Neural progenitor cell (in vitro differentiated cells): ENCODE measurements around the gene POFUT2. TPM values are rescaled to one million over a fixed set of nuclear protein-coding genes. Genes with fewer than 3 reads are reported as not detected.

Experiments used
- DNase-seq: peaks from one replicate; pipeline ENCODE4 v3.0.0-alpha.2; 2016; ENCODE audit warnings: low spot score
- H2AFZ ChIP-seq: fragments of 200-600 bp; sonication (generic); replicated peaks from 2 replicates; pipeline ENCODE4 v1.6.1; 2016; ENCODE audit warnings: antibody characterized with exemption
- H3F3A ChIP-seq: fragments of 200-600 bp; sonication (generic); 2 replicates; pipeline ENCODE4 v1.6.1; 2016; ENCODE audit warnings: antibody characterized with exemption, low read depth
- H3K27ac ChIP-seq: fragments of 200-600 bp; sonication (generic); 2 replicates; pipeline ENCODE4 v1.5.1; 2016; ENCODE audit warnings: mild to moderate bottlenecking
- H3K27me3 ChIP-seq: fragments of 200-600 bp; sonication (generic); 2 replicates; pipeline ENCODE4 v1.6.1; 2016; ENCODE audit warnings: mild to moderate bottlenecking, moderate library complexity
- H3K36me3 ChIP-seq: fragments of 200-600 bp; sonication (generic); 2 replicates; pipeline ENCODE4 v1.5.1; 2016
- H3K4me1 ChIP-seq: fragments of 200-600 bp; sonication (generic); 2 replicates; pipeline ENCODE4 v1.6.1; 2016; ENCODE audit warnings: mixed run types
- H3K4me2 ChIP-seq: fragments of 200-600 bp; sonication (generic); 2 replicates; pipeline ENCODE4 v1.6.1; 2016
- H3K4me3 ChIP-seq: fragments of 200-600 bp; sonication (generic); 2 replicates; pipeline ENCODE4 v1.5.1; 2016
- H3K79me2 ChIP-seq: fragments of 200-600 bp; sonication (generic); 2 replicates; pipeline ENCODE4 v1.6.1; 2016; ENCODE audit warnings: low read depth
- H3K9ac ChIP-seq: fragments of 200-600 bp; sonication (generic); 2 replicates; pipeline ENCODE4 v1.6.1; 2016
- H3K9me3 ChIP-seq: fragments of 200-600 bp; sonication (generic); 2 replicates; pipeline ENCODE4 v1.5.1; 2016; ENCODE audit warnings: low read depth
- H4K20me1 ChIP-seq: fragments of 200-600 bp; sonication (generic); 2 replicates; pipeline ENCODE4 v1.6.1; 2016; ENCODE audit warnings: low read depth
- H3K27ac Mint-ChIP-seq: 3 replicates; pipeline ENCODE4 v1.8.0; 2021; ENCODE audit warnings: mixed read lengths
- H3K27me3 Mint-ChIP-seq: 2 replicates; pipeline ENCODE4 v1.8.0; 2022; ENCODE audit warnings: low read depth, mild to moderate bottlenecking, inconsistent platforms, moderate library complexity, mixed read lengths; ENCODE audit not compliant: insufficient read depth
- H3K36me3 Mint-ChIP-seq: 3 replicates; pipeline ENCODE4 v1.8.0; 2021; ENCODE audit warnings: mixed read lengths
- H3K4me1 Mint-ChIP-seq: 3 replicates; pipeline ENCODE4 v1.8.0; 2021; ENCODE audit warnings: mixed read lengths
- H3K4me3 Mint-ChIP-seq: 3 replicates; pipeline ENCODE4 v1.8.0; 2021; ENCODE audit warnings: mild to moderate bottlenecking, moderate library complexity, mixed read lengths
- H3K9me3 Mint-ChIP-seq: 3 replicates; pipeline ENCODE4 v1.8.0; 2020; ENCODE audit warnings: mixed read lengths
- EZH2 ChIP-seq: fragments of 200-600 bp; sonication (generic); IDR thresholded peaks from 2 replicates; pipeline ENCODE4 v1.6.1; 2017; ENCODE audit warnings: antibody characterized with exemption, mild to moderate bottlenecking, moderate library complexity
- EZH2phosphoT487 ChIP-seq: fragments of 200-600 bp; sonication (generic); IDR thresholded peaks from 2 replicates; pipeline ENCODE4 v1.6.1; 2017; ENCODE audit warnings: antibody characterized with exemption
- total RNA-seq: library from RNA; depleted of rRNA; stranded (reverse); fragments of >200 nt; gene quantifications from 2 replicates; pipeline ENCODE4 v1.2.3, GENCODE V29; 2015; ENCODE audit warnings: low replicate concordance
- TF ChIP-seq, protein P1 (sequence below): fragments of 200-600 bp; sonication (generic); IDR thresholded peaks from 2 replicates; pipeline ENCODE4 v1.5.1; 2017; ENCODE audit warnings: antibody characterized with exemption, mild to moderate bottlenecking

POFUT2 gene
- total RNA-seq, 1 donor from 2014 or later: 28.5 TPM

DNA sequence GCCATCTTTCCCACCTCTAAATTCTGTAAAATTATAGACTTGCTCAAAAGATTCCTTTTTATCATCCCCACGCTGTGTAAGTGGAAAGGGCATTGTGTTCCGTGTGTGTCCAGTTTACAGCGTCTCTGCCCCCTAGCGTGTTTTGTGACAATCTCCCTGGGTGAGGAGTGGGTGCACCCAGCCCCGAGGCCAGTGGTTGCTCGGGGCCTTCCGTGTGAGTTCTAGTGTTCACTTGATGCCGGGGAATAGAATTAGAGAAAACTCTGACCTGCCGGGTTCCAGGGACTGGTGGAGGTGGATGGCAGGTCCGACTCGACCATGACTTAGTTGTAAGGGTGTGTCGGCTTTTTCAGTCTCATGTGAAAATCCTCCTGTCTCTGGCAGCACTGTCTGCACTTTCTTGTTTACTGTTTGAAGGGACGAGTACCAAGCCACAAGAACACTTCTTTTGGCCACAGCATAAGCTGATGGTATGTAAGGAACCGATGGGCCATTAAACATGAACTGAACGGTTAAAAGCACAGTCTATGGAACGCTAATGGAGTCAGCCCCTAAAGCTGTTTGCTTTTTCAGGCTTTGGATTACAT, 61.9 kb downstream of the POFUT2 start:
- H3K27ac ChIP-seq: no peak overlapping the region
- H3K9me3 ChIP-seq: no peaks in the 10 kb centered on the region
- H4K20me1 ChIP-seq: no peaks in the 10 kb centered on the region
- no peak for DNase-seq
- Mint-ChIP-seq H3K27me3 (peaks cover 4% of the 10 kb centered on the region), H3K4me3 (no peak overlapping the region), H3K27ac (no peak overlapping the region), H3K36me3 (peaks cover 3% of the 10 kb centered on the region), H3K4me1 (peaks cover 7% of the 10 kb centered on the region), H3K9me3 (no peaks in the 10 kb centered on the region)
- no peaks in the 10 kb centered on the region for H3K27me3 ChIP-seq
- no peaks in the 10 kb centered on the region for H3K36me3 ChIP-seq
- no peak overlapping the region for H3K4me3 ChIP-seq
- no peaks in the 10 kb centered on the region for H3K4me1 ChIP-seq
- no peak overlapping the region for H3K9ac ChIP-seq
- no peak overlapping the region for H2AFZ ChIP-seq
- no peak overlapping the region for H3K4me2 ChIP-seq
- no peaks in the 10 kb centered on the region for H3K79me2 ChIP-seq
- H3F3A ChIP-seq: peaks cover 3% of the 10 kb centered on the region
- TF ChIP-seq EZH2phosphoT487: no peak
- TF ChIP-seq EZH2: no peak
- TF ChIP-seq, protein P1, sequence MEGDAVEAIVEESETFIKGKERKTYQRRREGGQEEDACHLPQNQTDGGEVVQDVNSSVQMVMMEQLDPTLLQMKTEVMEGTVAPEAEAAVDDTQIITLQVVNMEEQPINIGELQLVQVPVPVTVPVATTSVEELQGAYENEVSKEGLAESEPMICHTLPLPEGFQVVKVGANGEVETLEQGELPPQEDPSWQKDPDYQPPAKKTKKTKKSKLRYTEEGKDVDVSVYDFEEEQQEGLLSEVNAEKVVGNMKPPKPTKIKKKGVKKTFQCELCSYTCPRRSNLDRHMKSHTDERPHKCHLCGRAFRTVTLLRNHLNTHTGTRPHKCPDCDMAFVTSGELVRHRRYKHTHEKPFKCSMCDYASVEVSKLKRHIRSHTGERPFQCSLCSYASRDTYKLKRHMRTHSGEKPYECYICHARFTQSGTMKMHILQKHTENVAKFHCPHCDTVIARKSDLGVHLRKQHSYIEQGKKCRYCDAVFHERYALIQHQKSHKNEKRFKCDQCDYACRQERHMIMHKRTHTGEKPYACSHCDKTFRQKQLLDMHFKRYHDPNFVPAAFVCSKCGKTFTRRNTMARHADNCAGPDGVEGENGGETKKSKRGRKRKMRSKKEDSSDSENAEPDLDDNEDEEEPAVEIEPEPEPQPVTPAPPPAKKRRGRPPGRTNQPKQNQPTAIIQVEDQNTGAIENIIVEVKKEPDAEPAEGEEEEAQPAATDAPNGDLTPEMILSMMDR: no peak

DNA sequence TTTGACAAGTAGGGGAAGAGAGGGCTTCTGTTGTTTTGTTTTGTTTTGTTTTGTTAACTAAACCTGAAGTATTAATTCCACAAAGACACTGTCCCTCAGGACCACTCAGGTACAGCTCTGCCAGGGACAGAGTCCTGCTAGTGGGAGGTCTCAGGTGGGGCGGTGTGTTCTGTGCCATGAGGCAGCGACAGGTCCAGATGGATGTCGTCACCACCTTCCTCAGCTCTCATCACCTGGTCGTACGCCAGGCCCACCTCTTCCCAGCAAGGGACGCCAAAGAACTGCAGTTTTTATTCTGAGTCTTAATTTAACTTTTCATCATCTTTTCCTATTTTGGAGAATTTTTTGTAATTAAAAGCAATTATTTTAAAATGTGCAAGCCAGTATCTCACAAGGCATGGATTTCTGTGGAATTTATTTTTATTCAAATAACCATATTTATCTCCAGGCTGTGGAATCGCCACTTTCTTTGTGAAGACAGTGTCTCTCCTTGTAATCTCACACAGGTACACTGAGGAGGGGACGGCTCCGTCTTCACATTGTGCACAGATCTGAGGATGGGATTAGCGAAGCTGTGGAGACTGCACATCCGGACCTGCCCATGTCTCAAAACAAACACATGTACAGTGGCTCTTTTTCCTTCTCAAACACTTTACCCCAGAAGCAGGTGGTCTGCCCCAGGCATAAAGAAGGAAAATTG, 62.5 kb downstream of the POFUT2 start:
- H3K27me3 ChIP-seq: no peaks in the 10 kb centered on the region
- Mint-ChIP-seq H3K9me3 (no peaks in the 10 kb centered on the region), H3K36me3 (peaks cover 3% of the 10 kb centered on the region), H3K27ac (no peak overlapping the region), H3K4me3 (no peak overlapping the region), H3K4me1 (peaks cover 7% of the 10 kb centered on the region), H3K27me3 (peaks cover 4% of the 10 kb centered on the region)
- no peak overlapping the region for H3K4me3 ChIP-seq
- DNase-seq: no peak
- H3K4me2 ChIP-seq: no peak overlapping the region
- H3F3A ChIP-seq: peaks cover 3% of the 10 kb centered on the region
- H3K9me3 ChIP-seq: no peaks in the 10 kb centered on the region
- H2AFZ ChIP-seq: no peak overlapping the region
- no peaks in the 10 kb centered on the region for H4K20me1 ChIP-seq
- no peak overlapping the region for H3K9ac ChIP-seq
- no peaks in the 10 kb centered on the region for H3K36me3 ChIP-seq
- no peak overlapping the region for H3K27ac ChIP-seq
- H3K79me2 ChIP-seq: no peaks in the 10 kb centered on the region
- no peaks in the 10 kb centered on the region for H3K4me1 ChIP-seq
- TF ChIP-seq, protein P1: no peak
- TF ChIP-seq EZH2: no peak

DNA sequence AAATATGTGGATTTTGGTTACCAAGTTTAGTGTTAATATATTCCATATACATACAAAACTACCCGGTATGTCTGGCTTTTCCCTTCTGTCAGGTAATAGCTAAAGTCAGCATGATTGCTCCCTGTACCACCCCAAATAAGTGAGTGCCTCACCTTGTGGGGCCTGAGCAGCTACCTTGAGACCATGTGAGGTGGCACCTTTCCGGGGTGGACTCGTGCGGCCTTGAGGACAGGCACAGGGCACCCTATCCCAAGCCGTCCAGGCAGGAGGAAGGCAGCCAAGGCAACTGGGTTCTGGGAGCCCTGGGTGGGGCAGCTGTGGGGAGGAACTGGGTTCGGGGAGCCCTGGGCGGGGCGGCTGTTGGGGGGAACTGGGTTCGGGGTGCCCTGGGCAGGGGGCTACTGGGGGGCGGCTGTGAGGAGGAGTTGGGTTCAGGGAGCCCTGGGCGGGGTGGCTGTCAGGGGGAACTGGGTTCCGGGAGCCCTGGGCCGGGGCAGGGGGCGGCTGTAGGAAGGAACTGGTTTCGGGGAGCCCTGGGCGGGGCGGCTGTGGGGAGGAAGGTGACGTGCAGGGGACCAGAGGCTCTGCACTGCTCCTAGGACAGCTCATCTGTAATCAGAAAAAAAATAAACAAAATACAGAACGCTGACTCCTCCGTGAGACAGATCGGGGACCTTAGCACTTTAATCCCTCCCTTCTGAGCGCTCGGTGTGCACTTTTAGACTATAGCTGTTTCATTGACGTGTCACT, 63.3 kb downstream of the POFUT2 start:
- no peak overlapping the region for H2AFZ ChIP-seq
- no peaks in the 10 kb centered on the region for H3K27me3 ChIP-seq
- no peaks in the 10 kb centered on the region for H3K9me3 ChIP-seq
- Mint-ChIP-seq H3K4me3 (no peak overlapping the region), H3K36me3 (peaks cover 3% of the 10 kb centered on the region), H3K9me3 (no peaks in the 10 kb centered on the region), H3K27me3 (peaks cover 4% of the 10 kb centered on the region), H3K4me1 (peaks cover 7% of the 10 kb centered on the region), H3K27ac (no peak overlapping the region)
- TF ChIP-seq EZH2phosphoT487 (no peak), EZH2 (no peak)
- TF ChIP-seq, protein P1: no peak
- no peak for DNase-seq
- H3K27ac ChIP-seq: no peak overlapping the region
- no peak overlapping the region for H3K4me3 ChIP-seq
- no peaks in the 10 kb centered on the region for H3K4me1 ChIP-seq
- H3K4me2 ChIP-seq: no peak overlapping the region
- no peaks in the 10 kb centered on the region for H4K20me1 ChIP-seq
- no peaks in the 10 kb centered on the region for H3K79me2 ChIP-seq
- no peak overlapping the region for H3K9ac ChIP-seq
- H3F3A ChIP-seq: peaks cover 3% of the 10 kb centered on the region
- no peaks in the 10 kb centered on the region for H3K36me3 ChIP-seq
